SH-SY5Y (cell line): ENCODE results near the gene ARHGAP1.

ENCODE experiments used
- GATA2 ChIP-seq: IDR thresholded peaks from 2 replicates; pipeline ENCODE4 v1.6.1; 2011; ENCODE audit warnings: mild to moderate bottlenecking, low read depth, low read length
- GATA3 ChIP-seq: IDR thresholded peaks from 2 replicates; pipeline ENCODE4 v1.6.1; 2011; ENCODE audit warnings: low read depth, mild to moderate bottlenecking, low read length, moderate library complexity

The ARHGAP1 gene

DNA sequence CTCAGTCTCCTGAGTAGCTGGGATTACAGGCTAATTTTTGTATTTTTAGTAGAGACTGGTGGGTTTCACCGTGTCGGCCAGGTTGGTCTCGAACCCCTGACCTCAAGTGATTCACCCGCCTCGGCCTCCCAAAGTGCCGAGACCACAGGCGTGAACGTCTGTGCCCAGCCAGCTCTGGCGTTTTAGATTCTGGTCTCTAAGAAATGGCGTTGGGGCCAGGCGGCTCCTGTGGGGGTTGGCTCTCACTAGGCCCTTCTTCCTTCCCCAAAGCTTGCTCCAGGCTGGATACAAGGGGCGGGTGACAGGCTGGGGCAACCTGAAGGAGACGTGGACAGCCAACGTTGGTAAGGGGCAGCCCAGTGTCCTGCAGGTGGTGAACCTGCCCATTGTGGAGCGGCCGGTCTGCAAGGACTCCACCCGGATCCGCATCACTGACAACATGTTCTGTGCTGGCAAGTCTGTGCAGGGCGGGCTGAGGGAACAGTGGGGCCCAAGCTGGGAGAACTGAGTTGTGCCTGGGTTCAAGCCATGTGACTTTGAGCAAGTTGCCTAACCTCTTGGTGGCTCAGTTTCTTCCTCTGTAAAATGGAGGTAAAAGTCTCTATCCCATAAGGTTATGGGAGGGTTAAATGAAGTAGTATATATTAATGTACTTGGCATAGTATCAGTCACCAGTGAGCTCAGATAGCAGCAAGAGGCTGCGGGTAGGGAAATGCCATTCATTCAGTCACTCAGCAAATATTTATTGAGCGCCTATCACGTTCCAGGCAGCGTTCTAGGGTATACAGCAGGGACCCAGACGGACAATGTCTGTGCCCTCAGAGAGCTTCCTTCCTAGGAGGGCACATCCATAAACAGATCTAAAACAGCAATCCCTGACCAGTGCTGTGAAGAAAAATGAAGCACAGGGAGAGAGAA lies 28.9 kb upstream of the ARHGAP1 start:
- no peak for TF ChIP-seq GATA2
- TF ChIP-seq GATA3, result no peak

DNA sequence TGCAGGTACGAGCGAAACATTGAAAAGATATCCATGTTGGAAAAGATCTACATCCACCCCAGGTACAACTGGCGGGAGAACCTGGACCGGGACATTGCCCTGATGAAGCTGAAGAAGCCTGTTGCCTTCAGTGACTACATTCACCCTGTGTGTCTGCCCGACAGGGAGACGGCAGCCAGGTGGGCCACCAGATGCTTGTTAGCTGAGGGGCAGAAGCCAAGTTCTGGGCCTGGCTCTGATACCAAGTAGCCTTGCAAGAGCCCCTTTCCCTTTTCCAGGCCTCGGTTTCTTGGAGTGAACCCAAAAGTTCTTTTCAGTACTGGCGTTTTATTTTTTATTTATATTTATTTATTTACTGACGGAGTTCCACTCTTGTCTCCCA lies 28.2 kb upstream of the ARHGAP1 start:
- TF ChIP-seq GATA2, result no peak
- no peak for TF ChIP-seq GATA3

- TF ChIP-seq GATA2 (no peak), GATA3 (no peak)
These were observed 27.7 kb upstream of the ARHGAP1 start for GRCh38 chr11:46727952-46728658.

- TF ChIP-seq GATA3 (no peak), GATA2 (no peak)
These were observed 25.9 kb upstream of the ARHGAP1 start for GRCh38 chr11:46726206-46726862.

GRCh38 chr11:46725338-46726205 lies 25.2 kb upstream of the ARHGAP1 start:
- TF ChIP-seq GATA2 (no peak), GATA3 (no peak)

GRCh38 chr11:46724088-46724487 lies 23.7 kb upstream of the ARHGAP1 start:
- TF ChIP-seq GATA3, result no peak
- TF ChIP-seq GATA2, result no peak

DNA sequence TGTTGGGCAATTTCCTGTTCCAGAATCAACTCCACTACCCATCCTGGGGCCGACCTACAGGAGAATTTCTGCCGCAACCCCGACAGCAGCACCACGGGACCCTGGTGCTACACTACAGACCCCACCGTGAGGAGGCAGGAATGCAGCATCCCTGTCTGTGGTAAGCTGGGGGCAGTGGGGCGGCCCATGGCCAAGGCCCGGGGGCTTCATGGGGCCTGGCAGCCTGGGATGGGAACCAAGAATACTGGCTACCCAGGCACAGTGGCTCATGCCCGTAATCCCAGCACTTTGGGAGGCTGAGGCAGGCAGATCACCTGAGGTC lies 22.9 kb upstream of the ARHGAP1 start:
- TF ChIP-seq GATA2, result no peak
- no peak for TF ChIP-seq GATA3

GRCh38 chr11:46722566-46723358 lies 22.3 kb upstream of the ARHGAP1 start:
- TF ChIP-seq GATA3 (no peak), GATA2 (no peak)

DNA sequence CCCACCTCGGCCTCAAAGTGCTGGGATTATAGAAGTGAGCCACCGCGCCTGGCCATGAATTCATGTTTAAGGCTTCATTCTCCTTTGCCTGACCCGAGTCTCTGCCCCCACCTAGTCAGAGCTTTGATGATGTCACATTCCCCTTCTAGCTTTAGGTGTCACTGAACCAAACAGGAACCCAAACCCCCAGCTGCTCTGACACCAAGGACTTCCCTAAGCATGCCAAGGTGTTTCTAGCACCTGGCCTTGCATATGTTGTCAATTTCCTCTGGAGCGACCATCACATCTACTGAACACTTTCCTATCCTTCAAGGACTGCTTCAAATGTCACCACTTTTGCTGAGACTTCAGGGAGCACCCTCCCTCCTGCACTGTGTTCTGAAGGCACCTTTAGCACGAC lies 20.9 kb upstream of the ARHGAP1 start:
- TF ChIP-seq GATA2 (no peak), GATA3 (no peak)

DNA sequence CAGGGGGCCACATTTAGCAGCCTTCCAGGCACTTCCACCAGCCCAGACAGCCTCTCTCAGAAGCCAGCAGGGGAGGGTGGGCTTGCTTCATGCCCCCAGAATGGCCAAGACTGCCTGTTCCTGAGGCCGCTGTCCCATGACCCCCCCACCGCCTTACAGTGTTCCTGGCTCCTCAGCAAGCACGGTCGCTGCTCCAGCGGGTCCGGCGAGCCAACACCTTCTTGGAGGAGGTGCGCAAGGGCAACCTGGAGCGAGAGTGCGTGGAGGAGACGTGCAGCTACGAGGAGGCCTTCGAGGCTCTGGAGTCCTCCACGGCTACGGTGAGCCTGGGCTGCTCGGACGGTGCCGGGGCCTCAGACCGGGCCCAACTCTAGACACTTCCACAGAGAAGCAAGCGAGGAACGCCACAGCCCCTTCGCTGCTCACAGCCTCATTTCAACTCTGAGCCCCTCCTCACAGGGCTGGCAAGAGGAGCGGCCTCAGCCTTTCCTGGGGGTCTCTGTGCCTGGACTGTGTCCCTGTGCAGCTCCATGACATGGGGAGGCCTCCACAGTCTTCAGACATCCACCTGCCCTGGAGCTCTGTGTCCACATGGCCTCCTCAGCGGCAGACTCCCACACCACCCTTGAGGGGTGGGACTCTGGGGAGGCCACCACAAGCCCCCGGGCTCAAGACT lies 19.3 kb upstream of the ARHGAP1 start:
- no peak for TF ChIP-seq GATA3
- TF ChIP-seq GATA2, result no peak

GRCh38 chr11:46719048-46719542 lies 18.7 kb upstream of the ARHGAP1 start, which contains the start of gene F2:
Gene F2, plus strand, starts transcription at chr11:46719213. Its CDS starts 23 bp downstream, at chr11:46719236.
- no peak for TF ChIP-seq GATA3
- no peak for TF ChIP-seq GATA2
